GM12892 (cell line): ENCODE measurements around the gene CRIP3.

Experiments used
- POLR2A ChIP-seq: IDR thresholded peaks from 2 replicates; pipeline ENCODE4 v1.6.1; 2011; ENCODE audit warnings: low read depth, low read length, control low read depth
- POLR2AphosphoS5 ChIP-seq: IDR thresholded peaks from 2 replicates; pipeline ENCODE4 v1.6.1; 2011; ENCODE audit warnings: low read depth, low read length, control low read depth

DNA sequence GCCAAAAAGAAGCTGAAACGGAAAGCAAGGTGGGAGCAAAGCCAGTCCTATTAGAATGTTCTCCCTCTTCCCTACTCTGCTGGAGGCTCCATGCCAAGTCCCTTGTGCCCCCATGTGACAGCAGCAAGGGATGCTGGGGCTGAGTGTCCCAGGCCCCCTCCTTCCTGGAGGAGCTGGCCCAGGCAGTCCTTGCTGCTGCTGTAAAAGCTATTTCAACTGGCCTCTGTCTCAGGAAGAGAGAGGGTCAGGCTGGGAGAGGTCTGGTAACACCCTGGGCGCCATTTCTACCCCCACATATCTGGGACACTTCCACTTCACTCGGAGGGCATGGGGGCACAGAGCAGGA lies 40.3 kb downstream of the CRIP3 start:
- TF ChIP-seq POLR2A (no peak), POLR2AphosphoS5 (no peak)
